DND-41 (cell line): Measurements from ENCODE around the gene CD244.

Source experiments
- ATAC-seq: fragments of 200-7000 bp; cut with Tn5 transposase; 3 replicates; pipeline ENCODE4 v1.9.1; 2021; ENCODE audit warnings: low read depth; ENCODE audit not compliant: insufficient read depth
- DNase-seq: peaks from one replicate; pipeline ENCODE4 v3.0.0-alpha.2; 2020
- H2AFZ ChIP-seq: 2 replicates; pipeline ENCODE4 v1.6.0; 2012; ENCODE audit warnings: low read depth, low read length
- H3K27ac ChIP-seq: 2 replicates; pipeline ENCODE4 v1.5.1; 2012; ENCODE audit warnings: low read length, inconsistent platforms
- H3K27me3 ChIP-seq: fragments of 200-600 bp; sonication (generic); 2 replicates; pipeline ENCODE4 v1.6.0; 2012; ENCODE audit warnings: low read length, mild to moderate bottlenecking, inconsistent platforms; ENCODE audit not compliant: insufficient read depth, poor library complexity
- H3K36me3 ChIP-seq: 2 replicates; pipeline ENCODE4 v1.5.1; 2012; ENCODE audit warnings: low read length, inconsistent platforms; ENCODE audit not compliant: insufficient read depth
- H3K4me1 ChIP-seq: 2 replicates; pipeline ENCODE4 v1.5.1; 2012; ENCODE audit warnings: mild to moderate bottlenecking, low read length; ENCODE audit not compliant: insufficient read depth
- H3K4me2 ChIP-seq: 2 replicates; pipeline ENCODE4 v1.6.0; 2012; ENCODE audit warnings: mild to moderate bottlenecking, moderate library complexity, low read length, inconsistent platforms; ENCODE audit not compliant: insufficient read depth
- H3K4me3 ChIP-seq, 2 experiments: fragments of 200-600 bp in 1 of 2; shearing (Covaris generic) in 1 of 2; 2 replicates each; pipeline ENCODE4 v1.5.1; 2012 to 2016; ENCODE audit warnings: inconsistent platforms in 2 of 2, low read length in 2 of 2, mild to moderate bottlenecking in 2 of 2, low read depth in 1 of 2, moderate library complexity in 1 of 2
- H3K79me2 ChIP-seq: 2 replicates; pipeline ENCODE4 v1.6.0; 2012; ENCODE audit warnings: low read length, inconsistent platforms; ENCODE audit not compliant: insufficient read depth
- H3K9ac ChIP-seq: 2 replicates; pipeline ENCODE4 v1.6.0; 2012; ENCODE audit warnings: low read depth, mild to moderate bottlenecking, inconsistent platforms, low read length, moderate library complexity
- H3K9me3 ChIP-seq: 2 replicates; pipeline ENCODE4 v1.5.1; 2012; ENCODE audit warnings: low read length, moderate library complexity, mild to moderate bottlenecking, inconsistent platforms; ENCODE audit not compliant: insufficient read depth, severe bottlenecking
- H4K20me1 ChIP-seq: 2 replicates; pipeline ENCODE4 v1.6.0; 2012; ENCODE audit warnings: low read length; ENCODE audit not compliant: insufficient read depth
- EZH2 ChIP-seq: IDR thresholded peaks from 3 replicates; pipeline ENCODE4 v1.6.1; 2012; ENCODE audit warnings: borderline replicate concordance, low read depth, mild to moderate bottlenecking, moderate library complexity, low read length, inconsistent platforms; ENCODE audit not compliant: severe bottlenecking
- TF ChIP-seq, protein P1 (sequence below): IDR thresholded peaks from 2 replicates; pipeline ENCODE4 v1.5.1; 2012; ENCODE audit warnings: borderline replicate concordance, low read length, moderate library complexity, mild to moderate bottlenecking; ENCODE audit not compliant: poor library complexity, severe bottlenecking; ENCODE audit errors: extremely low read depth

CD244 gene

DNA sequence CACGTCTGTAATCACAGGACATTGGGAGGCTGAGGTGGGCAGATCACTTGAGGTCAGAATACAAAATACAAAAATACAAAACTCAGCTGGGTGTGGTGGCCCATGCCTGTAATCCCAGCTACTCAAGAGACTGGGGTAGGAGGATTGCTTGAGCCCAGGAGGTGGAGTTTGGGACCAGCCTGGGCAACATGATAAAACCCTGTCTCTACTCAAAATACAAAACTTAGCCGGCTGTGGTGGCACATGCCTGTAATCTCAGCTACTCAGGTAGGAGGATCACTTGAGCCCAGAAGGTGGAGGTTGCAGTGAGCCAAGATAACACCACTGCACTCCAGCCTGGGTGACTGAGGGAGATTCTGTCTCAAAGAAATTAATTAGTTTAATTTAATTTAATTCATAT lies 28.8 kb upstream of the CD244 start:
- no peak for TF ChIP-seq EZH2
- TF ChIP-seq, protein P1, sequence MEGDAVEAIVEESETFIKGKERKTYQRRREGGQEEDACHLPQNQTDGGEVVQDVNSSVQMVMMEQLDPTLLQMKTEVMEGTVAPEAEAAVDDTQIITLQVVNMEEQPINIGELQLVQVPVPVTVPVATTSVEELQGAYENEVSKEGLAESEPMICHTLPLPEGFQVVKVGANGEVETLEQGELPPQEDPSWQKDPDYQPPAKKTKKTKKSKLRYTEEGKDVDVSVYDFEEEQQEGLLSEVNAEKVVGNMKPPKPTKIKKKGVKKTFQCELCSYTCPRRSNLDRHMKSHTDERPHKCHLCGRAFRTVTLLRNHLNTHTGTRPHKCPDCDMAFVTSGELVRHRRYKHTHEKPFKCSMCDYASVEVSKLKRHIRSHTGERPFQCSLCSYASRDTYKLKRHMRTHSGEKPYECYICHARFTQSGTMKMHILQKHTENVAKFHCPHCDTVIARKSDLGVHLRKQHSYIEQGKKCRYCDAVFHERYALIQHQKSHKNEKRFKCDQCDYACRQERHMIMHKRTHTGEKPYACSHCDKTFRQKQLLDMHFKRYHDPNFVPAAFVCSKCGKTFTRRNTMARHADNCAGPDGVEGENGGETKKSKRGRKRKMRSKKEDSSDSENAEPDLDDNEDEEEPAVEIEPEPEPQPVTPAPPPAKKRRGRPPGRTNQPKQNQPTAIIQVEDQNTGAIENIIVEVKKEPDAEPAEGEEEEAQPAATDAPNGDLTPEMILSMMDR: no peak
- no peak overlapping the region for H3K4me2 ChIP-seq
- no peaks in the 10 kb centered on the region for H3K79me2 ChIP-seq
- H3K4me3 ChIP-seq: no peak overlapping the region
- no peak overlapping the region for H3K27ac ChIP-seq
- H3K9me3 ChIP-seq: no peaks in the 10 kb centered on the region
- H3K36me3 ChIP-seq: no peaks in the 10 kb centered on the region
- H3K4me1 ChIP-seq: no peaks in the 10 kb centered on the region
- ATAC-seq (no peak), DNase-seq (no peak)
- H2AFZ ChIP-seq: no peak overlapping the region
- no peak overlapping the region for H3K9ac ChIP-seq
- no peaks in the 10 kb centered on the region for H3K27me3 ChIP-seq
- no peaks in the 10 kb centered on the region for H4K20me1 ChIP-seq

DNA sequence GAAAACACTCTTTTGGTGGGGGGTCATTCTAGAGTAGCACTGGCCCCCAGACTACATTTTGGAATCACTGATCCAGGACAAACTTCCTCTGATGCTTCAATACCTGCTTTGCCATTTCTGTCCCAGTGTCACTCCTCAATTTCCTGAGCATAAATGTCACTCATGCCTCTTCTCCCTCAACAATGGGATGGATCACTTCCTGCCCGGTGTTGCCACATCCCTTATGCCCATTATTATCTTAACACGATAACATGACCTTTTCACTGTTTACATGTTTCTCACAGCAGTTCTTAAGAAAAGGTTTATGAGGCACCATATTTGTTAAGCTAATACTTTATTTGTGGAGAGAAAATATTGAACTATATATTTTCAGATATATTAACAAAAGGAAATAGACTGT lies 26.2 kb upstream of the CD244 start:
- no peak overlapping the region for H3K27ac ChIP-seq
- no peaks in the 10 kb centered on the region for H4K20me1 ChIP-seq
- H3K36me3 ChIP-seq: no peaks in the 10 kb centered on the region
- TF ChIP-seq, protein P1: no peak
- TF ChIP-seq EZH2: no peak
- H2AFZ ChIP-seq: no peak overlapping the region
- H3K9ac ChIP-seq: no peak overlapping the region
- no peaks in the 10 kb centered on the region for H3K27me3 ChIP-seq
- H3K4me2 ChIP-seq: no peak overlapping the region
- H3K9me3 ChIP-seq: no peaks in the 10 kb centered on the region
- DNase-seq (no peak), ATAC-seq (no peak)
- no peak overlapping the region for H3K4me3 ChIP-seq
- no peaks in the 10 kb centered on the region for H3K4me1 ChIP-seq
- H3K79me2 ChIP-seq: no peaks in the 10 kb centered on the region

DNA sequence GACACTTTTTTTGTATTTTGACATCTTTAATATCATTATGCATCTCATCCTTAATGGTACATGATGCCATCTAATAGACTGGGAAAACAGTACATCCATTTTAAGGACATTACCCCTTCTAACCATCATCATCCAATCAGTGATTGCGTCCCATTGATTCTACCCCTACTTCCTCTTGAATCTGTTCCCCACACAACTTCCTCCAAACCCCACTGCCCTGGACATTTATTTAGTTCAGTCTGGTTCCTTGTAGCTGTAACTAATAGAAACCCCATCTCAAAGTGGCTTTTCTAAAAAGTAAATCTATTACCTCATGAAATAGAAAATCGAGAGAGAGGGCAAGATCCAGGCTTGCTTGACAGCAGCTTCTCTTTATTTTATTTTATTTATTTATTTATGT lies 24.4 kb upstream of the CD244 start:
- no peak for ATAC-seq
- Histone ChIP-seq H2AFZ (no peak overlapping the region), H3K9ac (no peak overlapping the region), H3K9me3 (no peaks in the 10 kb centered on the region), H3K4me2 (no peak overlapping the region), H3K4me1 (no peaks in the 10 kb centered on the region), H4K20me1 (no peaks in the 10 kb centered on the region), H3K4me3 (no peak overlapping the region), H3K27me3 (no peaks in the 10 kb centered on the region), H3K27ac (no peak overlapping the region), H3K36me3 (no peaks in the 10 kb centered on the region), H3K79me2 (no peaks in the 10 kb centered on the region)
- no peak for DNase-seq
- no peak for TF ChIP-seq EZH2
- TF ChIP-seq, protein P1: no peak

DNA sequence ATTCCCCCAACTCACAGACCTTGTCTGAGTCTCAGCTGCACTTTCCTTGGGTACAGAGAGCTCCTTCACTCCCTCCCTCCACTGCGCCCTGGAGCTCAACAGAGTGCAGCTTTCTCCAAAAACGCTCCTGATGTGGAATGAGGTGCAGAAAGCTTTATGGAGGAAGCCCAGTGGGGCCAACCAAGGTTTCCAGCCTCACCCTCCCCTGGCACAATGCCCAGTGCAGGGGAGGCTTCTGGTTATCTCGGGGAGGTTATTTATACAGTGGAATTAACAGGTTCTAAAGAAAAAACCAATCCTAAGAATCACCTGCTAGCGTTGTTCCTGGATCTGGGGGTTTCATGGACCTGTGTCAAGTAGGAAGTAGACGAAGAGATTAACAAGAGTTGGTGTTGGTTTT lies 22.4 kb upstream of the CD244 start, which contains the start of gene ITLN1:
TSS of gene ITLN1 (minus strand) at position 139 of the 400 bp plus-strand sequence. CDS start 303 bp downstream, outside the sequence.
- DNase-seq: no peak
- H2AFZ ChIP-seq: no peak within 1 kb of the TSS
- H3K9me3 ChIP-seq: no peaks in the 10 kb centered on the region
- H3K9ac ChIP-seq: no peak within 1 kb of the TSS
- no peaks in the 10 kb centered on the region for H3K4me1 ChIP-seq
- H3K27me3 ChIP-seq: no peaks in the 10 kb centered on the region
- TF ChIP-seq, protein P1: no peak
- no peak for TF ChIP-seq EZH2
- H3K27ac ChIP-seq: no peak within 1 kb of the TSS
- H4K20me1 ChIP-seq: no peaks in the 10 kb centered on the region
- no peaks in the 10 kb centered on the region for H3K79me2 ChIP-seq
- no peak within 1 kb of the TSS for H3K4me3 ChIP-seq
- no peak for ATAC-seq
- H3K36me3 ChIP-seq: no peaks in the 10 kb centered on the region
- H3K4me2 ChIP-seq: no peak within 1 kb of the TSS
